IPS-18c (cell line): Measurements from ENCODE around the gene FGR.
A peak's percentile ranks its signal among the peaks of the same experiment; 100 is the strongest.

Experiments
- H3K4me3 ChIP-seq: 2 replicates; pipeline ENCODE4 v1.7.0; 2013; ENCODE audit warnings: low read depth, mild to moderate bottlenecking, low read length, moderate library complexity; ENCODE audit not compliant: insufficient read depth
- H3K9me3 ChIP-seq: one replicate; pipeline ENCODE4 v1.6.1; 2013; ENCODE audit warnings: mild to moderate bottlenecking, low read length, moderate library complexity; ENCODE audit not compliant: control insufficient read depth, insufficient read depth

The FGR gene

GRCh38 chr1:27662707-27663393 is 27.9 kb upstream of the FGR start:
- Histone ChIP-seq H3K9me3 (no peaks in the 10 kb centered on the region), H3K4me3 (no peak overlapping the region)

- no peaks in the 10 kb centered on the region for H3K9me3 ChIP-seq
- no peak overlapping the region for H3K4me3 ChIP-seq
These were observed 27.3 kb upstream of the FGR start for GRCh38 chr1:27662261-27662660.

- Histone ChIP-seq H3K4me3 (no peak overlapping the region), H3K9me3 (no peaks in the 10 kb centered on the region)
These were observed 26.6 kb upstream of the FGR start for GRCh38 chr1:27661412-27662075.

- Histone ChIP-seq H3K9me3 (no peaks in the 10 kb centered on the region), H3K4me3 (no peak overlapping the region; the same call in 1 of the 2 replicates)
These were observed 25.4 kb upstream of the FGR start for GRCh38 chr1:27660300-27660835.

GRCh38 chr1:27659497-27660299 is 24.7 kb upstream of the FGR start:
- Histone ChIP-seq H3K9me3 (no peaks in the 10 kb centered on the region), H3K4me3 (peak overlapping the region; percentile 63)

- no peaks in the 10 kb centered on the region for H3K9me3 ChIP-seq
- H3K4me3 ChIP-seq = peak overlapping the region; percentile 63
These were observed 24.0 kb upstream of the FGR start for GRCh38 chr1:27658951-27659496.

- H3K4me3 ChIP-seq = no peak overlapping the region
These were observed 21.3 kb upstream of the FGR start for GRCh38 chr1:27656157-27656893.

GRCh38 chr1:27655151-27655937 is 20.4 kb upstream of the FGR start:
- H3K4me3 ChIP-seq = no peak overlapping the region; the same call in 1 of the 2 replicates

More at GRCh38 chr1:27656157-27656893, 21.3 kb upstream of the FGR start:
- H3K9me3 ChIP-seq = no peaks in the 10 kb centered on the region

GRCh38 chr1:27652111-27652864 is 17.3 kb upstream of the FGR start:
- H3K4me3 ChIP-seq = no peak overlapping the region
- no peaks in the 10 kb centered on the region for H3K9me3 ChIP-seq

More at GRCh38 chr1:27655151-27655937, 20.4 kb upstream of the FGR start:
- H3K9me3 ChIP-seq = no peaks in the 10 kb centered on the region

- Histone ChIP-seq H3K9me3 (no peaks in the 10 kb centered on the region), H3K4me3 (no peak overlapping the region)
These were observed 15.7 kb upstream of the FGR start for GRCh38 chr1:27650539-27651175.

GRCh38 chr1:27650171-27650538 is 15.2 kb upstream of the FGR start:
- no peaks in the 10 kb centered on the region for H3K9me3 ChIP-seq
- H3K4me3 ChIP-seq = no peak overlapping the region

- Histone ChIP-seq H3K9me3 (no peaks in the 10 kb centered on the region), H3K4me3 (no peak overlapping the region)
These were observed 14.3 kb upstream of the FGR start for GRCh38 chr1:27649306-27649635.

GRCh38 chr1:27648602-27649305 is 13.8 kb upstream of the FGR start:
- no peaks in the 10 kb centered on the region for H3K9me3 ChIP-seq
- H3K4me3 ChIP-seq = no peak overlapping the region

GRCh38 chr1:27647328-27647727 is 12.3 kb upstream of the FGR start:
- no peak overlapping the region for H3K4me3 ChIP-seq
- no peaks in the 10 kb centered on the region for H3K9me3 ChIP-seq

GRCh38 chr1:27646676-27647075 is 11.7 kb upstream of the FGR start:
- H3K9me3 ChIP-seq = no peaks in the 10 kb centered on the region
- no peak overlapping the region for H3K4me3 ChIP-seq
